Stimulated activated CD4-positive, alpha-beta T cell treated with anti-CD3 and anti-CD28 coated beads, Interleukin-15, amount 100 ng/mL, for 24 hours (primary cell): Measurements from ENCODE around the gene LRMDA.
"Not testable (repeated sequence)": the region's sequence is repeated elsewhere in the genome, so short reads cannot be mapped to it uniquely, and the experiment has no call there.

Source experiments
- DNase-seq: peaks from one replicate; pipeline ENCODE4 v3.0.0-alpha.2; 2020

The LRMDA gene

GRCh38 chr10:75592791-75593643 is 161.6 kb downstream of the LRMDA start:
- no peak for DNase-seq

GRCh38 chr10:75593692-75594556 is 162.5 kb downstream of the LRMDA start:
- no peak for DNase-seq

- no peak for DNase-seq
These were observed 165.7 kb downstream of the LRMDA start for GRCh38 chr10:75596930-75597620.

- no peak for DNase-seq
These were observed 166.5 kb downstream of the LRMDA start for GRCh38 chr10:75597773-75598440.

- DNase-seq, result no peak
These were observed 167.6 kb downstream of the LRMDA start for GRCh38 chr10:75598998-75599397.

GRCh38 chr10:75599875-75600648 is 168.6 kb downstream of the LRMDA start:
- no peak for DNase-seq

- no peak for DNase-seq
These were observed 169.4 kb downstream of the LRMDA start for GRCh38 chr10:75600833-75601232.

GRCh38 chr10:75602341-75602740 is 170.9 kb downstream of the LRMDA start:
- DNase-seq, result no peak

- DNase-seq, result no peak
These were observed 173.7 kb downstream of the LRMDA start for GRCh38 chr10:75605096-75605495.

GRCh38 chr10:75605795-75606194 is 174.4 kb downstream of the LRMDA start:
- DNase-seq, result not testable (repeated sequence)

- no peak for DNase-seq
These were observed 174.9 kb downstream of the LRMDA start for GRCh38 chr10:75606203-75606779.

GRCh38 chr10:75607576-75607975 is 176.2 kb downstream of the LRMDA start:
- DNase-seq, result no peak

GRCh38 chr10:75610183-75610582 is 178.8 kb downstream of the LRMDA start:
- DNase-seq, result no peak

GRCh38 chr10:75611172-75611992 is 180.0 kb downstream of the LRMDA start:
- DNase-seq, result no peak

- no peak for DNase-seq
These were observed 180.6 kb downstream of the LRMDA start for GRCh38 chr10:75611993-75612372.

- DNase-seq, result no peak
These were observed 181.7 kb downstream of the LRMDA start for GRCh38 chr10:75612904-75613684.

- no peak for DNase-seq
These were observed 182.5 kb downstream of the LRMDA start for GRCh38 chr10:75613685-75614504.

- no peak for DNase-seq
These were observed 184.7 kb downstream of the LRMDA start for GRCh38 chr10:75616076-75616475.
